ENCODE data around the gene RLBP1.

The RLBP1 gene

GRCh38 chr15:89187301-89187985, 33.9 kb downstream of the RLBP1 start:
- Histone ChIP-seq H3K36me3 (ENCODE audit: control insufficient read depth in 2 of 2, insufficient read depth in 1 of 2, low read length in 2 of 2) (peaks cover 17 to 59% of the 10 kb centered on the region in 2 experiments; a peak in 2 of 3 replicates), H3K4me1 (ENCODE audit: control insufficient read depth, insufficient read depth, low read length) (no peaks in the 10 kb centered on the region), H3K9me3 (ENCODE audit: control insufficient read depth, insufficient read depth, low read depth, low read length) (no peaks in the 10 kb centered on the region), H3K4me3 (ENCODE audit: low read depth, low read length) (no peak overlapping the region), H3K27ac (ENCODE audit: extremely low read depth, low read depth, low read length) (no peak overlapping the region)
- POLR2A ChIA-PET = interaction anchor here (0.8 kb wide), 1 partner anchor 9 kb away, joined by 3 read pairs; no protein-coding TSS in a partner anchor
- CTCF ChIA-PET = interaction anchor here (0.5 to 4.9 kb wide), 13 partner anchors 10 to 256 kb away, joined by 3 to 20 read pairs (median 3); no protein-coding TSS in a partner anchor
- no peak for TF ChIP-seq SCRT2 (tag by site-specific recombination; IDR thresholded peaks at IDR 0.05)
- no peak for TF ChIP-seq ZNF140 (tag by site-specific recombination; IDR thresholded peaks at IDR 0.05)
- TF ChIP-seq ZNF292 (tag by site-specific recombination; IDR thresholded peaks at IDR 0.05; ENCODE audit: borderline replicate concordance, low read depth) = no peak
- TF ChIP-seq ZNF138 (tag by site-specific recombination; IDR thresholded peaks at IDR 0.05; ENCODE audit: borderline replicate concordance) = no peak
- no peak for TF ChIP-seq ZNF184 (tag by site-specific recombination; IDR thresholded peaks at IDR 0.05)
- TF ChIP-seq ZBTB8A (tag by site-specific recombination; IDR thresholded peaks at IDR 0.05) = no peak
- no peak for TF ChIP-seq ZSCAN18 (tag by site-specific recombination; IDR thresholded peaks at IDR 0.05)
- no peak for TF ChIP-seq ZNF16 (tag by site-specific recombination; IDR thresholded peaks at IDR 0.05; ENCODE audit: low read depth)
- TF ChIP-seq ZSCAN23 (tag by site-specific recombination; IDR thresholded peaks at IDR 0.05) = no peak
- no peak for TF ChIP-seq ZNF223 (tag by site-specific recombination; IDR thresholded peaks at IDR 0.05)
- TF ChIP-seq ZNF692 (tag by site-specific recombination; IDR thresholded peaks at IDR 0.05) = no peak
- no peak for TF ChIP-seq ZNF529 (tag by site-specific recombination; IDR thresholded peaks at IDR 0.05; ENCODE audit: insufficient replicate concordance)
- TF ChIP-seq ZNF473 (tag by site-specific recombination; IDR thresholded peaks at IDR 0.05) = no peak
- TF ChIP-seq KLF16 (tag by site-specific recombination; IDR thresholded peaks at IDR 0.05) = no peak
- TF ChIP-seq ZNF654 (tag by site-specific recombination; IDR thresholded peaks at IDR 0.05; ENCODE audit: low read depth) = no peak

- POLR2A ChIA-PET = no interaction called here
- CTCF ChIA-PET = interaction anchor here (0.9 to 4.9 kb wide), 5 partner anchors 9 to 129 kb away, joined by 3 to 20 read pairs (median 12); no protein-coding TSS in a partner anchor
- no peaks in the 10 kb centered on the region for H3K4me1 ChIP-seq (ENCODE audit: control insufficient read depth, insufficient read depth, low read length)
- no peaks in the 10 kb centered on the region for H3K9me3 ChIP-seq (ENCODE audit: control insufficient read depth, insufficient read depth, low read depth, low read length)
- H3K27ac ChIP-seq (ENCODE audit: extremely low read depth, low read depth, low read length) = no peak overlapping the region
- peaks cover 17 to 54% of the 10 kb centered on the region in 2 experiments; a peak in 2 of 3 replicates for H3K36me3 ChIP-seq (ENCODE audit: control insufficient read depth in 2 of 2, insufficient read depth in 1 of 2, low read length in 2 of 2)
- no peak overlapping the region for H3K4me3 ChIP-seq (ENCODE audit: low read depth, low read length)
- no peak for TF ChIP-seq ZNF621 (tag by site-specific recombination; IDR thresholded peaks at IDR 0.05)
- TF ChIP-seq KLF10 (tag by site-specific recombination; IDR thresholded peaks at IDR 0.05) = no peak
- TF ChIP-seq BCL11B (tag by site-specific recombination; IDR thresholded peaks at IDR 0.05; ENCODE audit: low read depth) = no peak
- no peak for TF ChIP-seq BCL11A (tag by site-specific recombination; IDR thresholded peaks at IDR 0.05; ENCODE audit: low read depth)
- TF ChIP-seq ZNF555 (tag by site-specific recombination; conservative IDR thresholded peaks at IDR 0.05) = no peak
- TF ChIP-seq ZNF777 (tag by site-specific recombination; IDR thresholded peaks at IDR 0.05; ENCODE audit: borderline replicate concordance) = no peak
- TF ChIP-seq ZNF785 (tag by site-specific recombination; IDR thresholded peaks at IDR 0.05) = no peak
- no peak for TF ChIP-seq ZNF654 (tag by site-specific recombination; IDR thresholded peaks at IDR 0.05; ENCODE audit: low read depth)
- TF ChIP-seq KLF1 (tag by site-specific recombination; IDR thresholded peaks at IDR 0.05) = no peak
- no peak for TF ChIP-seq ZNF266 (tag by site-specific recombination; IDR thresholded peaks at IDR 0.05; ENCODE audit: low read depth)
- TF ChIP-seq ZNF239 (tag by site-specific recombination; IDR thresholded peaks at IDR 0.05) = no peak
- no peak for TF ChIP-seq ZNF248 (tag by site-specific recombination; IDR thresholded peaks at IDR 0.05)
- TF ChIP-seq ZNF624 (tag by site-specific recombination; IDR thresholded peaks at IDR 0.05) = no peak
- no peak for TF ChIP-seq YY1 (tag by site-specific recombination; IDR thresholded peaks at IDR 0.05)
- no peak for TF ChIP-seq ZSCAN18 (tag by site-specific recombination; IDR thresholded peaks at IDR 0.05)
- TF ChIP-seq AEBP2 (tag by site-specific recombination; IDR thresholded peaks at IDR 0.05; ENCODE audit: borderline replicate concordance) = no peak
- no peak for TF ChIP-seq ZSCAN30 (tag by site-specific recombination; IDR thresholded peaks at IDR 0.05)
- TF ChIP-seq ZBTB7A (tag by site-specific recombination; IDR thresholded peaks at IDR 0.05; ENCODE audit: low read depth) = no peak
Observed at GRCh38 chr15:89186803-89187202, 34.6 kb downstream of the RLBP1 start.

All from HEK293 (cell line).